ENCODE data around the gene ITPKB.

The ITPKB gene

DNA sequence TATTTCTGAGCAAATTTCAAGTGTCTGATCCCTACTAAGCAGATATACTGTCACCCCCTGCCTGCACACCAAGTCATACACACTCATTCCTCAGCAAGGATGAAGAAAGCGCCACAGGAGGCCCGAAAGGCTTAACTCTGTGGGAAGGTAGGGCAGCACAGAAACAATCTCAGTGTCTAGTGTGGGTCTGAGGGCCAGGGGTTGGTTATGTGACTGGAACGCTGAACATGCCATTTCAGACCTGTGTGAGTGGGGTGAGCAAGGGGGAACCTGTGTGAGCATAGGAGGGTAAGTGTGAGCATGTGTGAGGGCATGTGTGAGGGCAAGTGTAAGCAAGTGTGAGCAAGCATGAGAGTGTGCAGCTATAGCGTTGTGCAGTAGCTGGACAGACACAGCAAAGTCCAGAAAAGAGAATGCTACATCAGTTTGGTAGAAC is 6.2 kb downstream of the ITPKB start:
- DNase-seq (ENCODE audit: low read depth) = no peak
- TF ChIP-seq CTCF (IDR thresholded peaks at IDR 0.05; ENCODE audit: control insufficient read depth, insufficient read depth, low read depth, low read length, missing control alignments) = no peak
- no peak overlapping the region for H3K4me3 ChIP-seq (ENCODE audit: control insufficient read depth, low read depth, low read length)

- no peak for DNase-seq (ENCODE audit: low read depth)
- no peak overlapping the region for H3K4me3 ChIP-seq (ENCODE audit: control insufficient read depth, low read depth, low read length)
Observed at GRCh38 chr1:226731257-226731893, 7.7 kb downstream of the ITPKB start.

DNA sequence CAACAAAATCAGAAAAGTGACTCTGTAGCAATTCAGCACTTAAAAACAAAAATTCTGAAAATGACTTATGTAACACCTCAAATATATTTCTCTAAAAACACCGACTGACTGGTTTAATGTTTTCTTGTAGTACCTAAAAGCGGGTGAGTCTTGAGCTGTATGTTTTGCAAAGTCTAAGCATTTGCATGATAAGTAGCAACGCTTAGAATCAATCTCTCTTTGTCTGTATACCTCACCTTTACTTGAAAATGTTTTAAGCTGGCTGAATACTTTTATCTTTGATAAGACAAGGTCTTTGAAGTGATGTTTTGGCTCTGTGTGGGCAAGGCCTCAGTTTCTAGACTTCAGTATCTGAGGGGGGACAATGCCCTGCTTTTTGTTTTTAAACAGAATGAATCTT is 8.2 kb downstream of the ITPKB start:
- no peak for TF ChIP-seq CTCF (IDR thresholded peaks at IDR 0.05; ENCODE audit: control insufficient read depth, insufficient read depth, low read depth, low read length, missing control alignments)
- DNase-seq (ENCODE audit: low read depth) = no peak
- H3K4me3 ChIP-seq (ENCODE audit: control insufficient read depth, low read depth, low read length) = no peak overlapping the region

More at GRCh38 chr1:226731257-226731893, 7.7 kb downstream of the ITPKB start:
- TF ChIP-seq CTCF (IDR thresholded peaks at IDR 0.05; ENCODE audit: control insufficient read depth, insufficient read depth, low read depth, low read length, missing control alignments) = no peak

GRCh38 chr1:226730071-226730470 is 9.0 kb downstream of the ITPKB start:
- no peak overlapping the region for H3K4me3 ChIP-seq (ENCODE audit: control insufficient read depth, low read depth, low read length)
- no peak for DNase-seq (ENCODE audit: low read depth)
- TF ChIP-seq CTCF (IDR thresholded peaks at IDR 0.05; ENCODE audit: control insufficient read depth, insufficient read depth, low read depth, low read length, missing control alignments) = no peak

GRCh38 chr1:226728448-226728847 is 10.6 kb downstream of the ITPKB start:
- DNase-seq (ENCODE audit: low read depth) = no peak
- H3K4me3 ChIP-seq (ENCODE audit: control insufficient read depth, low read depth, low read length) = no peak overlapping the region
- TF ChIP-seq CTCF (IDR thresholded peaks at IDR 0.05; ENCODE audit: control insufficient read depth, insufficient read depth, low read depth, low read length, missing control alignments) = no peak

DNA sequence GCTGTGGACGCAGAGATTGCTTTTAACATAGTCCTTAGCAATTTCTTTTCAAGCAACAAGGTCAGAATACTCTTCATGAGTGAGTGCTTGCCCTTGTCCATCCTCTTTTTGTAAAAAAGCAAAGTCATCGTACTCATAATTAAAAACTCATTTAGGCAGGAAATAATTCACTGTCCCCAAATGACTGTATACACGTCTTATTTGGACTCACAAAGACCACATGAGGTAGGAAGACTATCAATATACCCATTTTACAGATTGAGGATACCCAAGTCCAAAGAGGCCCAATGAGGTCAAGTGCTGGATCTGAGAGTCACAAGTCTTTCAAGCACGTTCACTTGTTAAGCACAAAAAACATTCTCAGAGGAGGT is 13.2 kb downstream of the ITPKB start:
- no peak for DNase-seq (ENCODE audit: low read depth)
- no peak for TF ChIP-seq CTCF (IDR thresholded peaks at IDR 0.05; ENCODE audit: control insufficient read depth, insufficient read depth, low read depth, low read length, missing control alignments)
- H3K4me3 ChIP-seq (ENCODE audit: control insufficient read depth, low read depth, low read length) = no peak overlapping the region
